RPMI7951 (cell line): ENCODE data around the gene ZNF473. TPM values are rescaled to one million over a fixed set of nuclear protein-coding genes. Genes with fewer than 3 reads are reported as not detected.
"Not testable (repeated sequence)": the region's sequence is repeated elsewhere in the genome, so short reads cannot be mapped to it uniquely, and the experiment has no call there.

Experiments
- DNase-seq: peaks from one replicate; pipeline ENCODE4 v3.0.0-alpha.2; 2012; ENCODE audit warnings: low read depth
- total RNA-seq: library from RNA; depleted of rRNA; stranded (reverse); fragments of >200 nt; shearing (Covaris generic); gene quantifications from 2 replicates; pipeline ENCODE4 v1.2.3, GENCODE V29; 2014

ZNF473 gene
- total RNA-seq, 1 experiment from 2014 or later, result 14.2 TPM

DNA sequence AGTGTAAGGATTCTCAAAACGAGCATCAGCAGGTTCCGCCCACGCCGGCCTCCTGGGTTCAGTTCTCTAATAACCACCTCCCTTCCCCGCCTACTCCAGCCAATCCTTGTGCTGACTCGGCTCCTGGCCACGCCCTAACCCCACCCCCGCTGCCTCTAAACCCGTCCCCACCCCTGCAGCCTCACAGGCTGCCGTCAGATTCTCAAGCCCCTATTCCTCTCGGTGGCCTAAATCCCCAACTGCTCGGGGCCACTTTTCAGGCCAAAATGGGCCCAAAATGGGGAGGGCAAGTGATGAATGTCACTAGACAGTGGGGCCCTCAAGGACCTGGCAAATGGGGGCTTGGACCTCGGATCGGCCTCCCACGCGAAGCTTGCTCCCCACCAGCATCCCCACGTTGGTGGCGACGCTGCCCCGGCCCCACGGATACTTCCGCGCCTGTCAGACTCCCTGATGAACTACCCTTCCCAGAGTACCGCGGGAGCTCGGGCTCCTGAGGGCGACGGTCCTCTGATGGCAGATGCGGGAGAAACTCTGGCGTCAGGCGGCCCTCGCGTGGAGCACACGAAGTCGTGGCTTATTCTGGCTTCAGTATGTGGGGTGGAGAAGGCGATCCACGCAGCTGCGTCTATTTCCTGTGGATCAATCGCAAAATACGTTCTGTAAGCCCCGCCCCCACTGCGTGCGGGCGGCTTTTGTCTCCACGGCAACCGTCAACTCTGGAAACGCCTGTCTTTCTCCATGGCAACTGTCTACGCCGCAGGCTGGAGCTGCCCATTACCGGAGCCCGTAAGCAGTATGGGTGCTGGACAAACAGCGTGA is 24.8 kb downstream of the ZNF473 start:
- DNase-seq, result peak; percentile 87

DNA sequence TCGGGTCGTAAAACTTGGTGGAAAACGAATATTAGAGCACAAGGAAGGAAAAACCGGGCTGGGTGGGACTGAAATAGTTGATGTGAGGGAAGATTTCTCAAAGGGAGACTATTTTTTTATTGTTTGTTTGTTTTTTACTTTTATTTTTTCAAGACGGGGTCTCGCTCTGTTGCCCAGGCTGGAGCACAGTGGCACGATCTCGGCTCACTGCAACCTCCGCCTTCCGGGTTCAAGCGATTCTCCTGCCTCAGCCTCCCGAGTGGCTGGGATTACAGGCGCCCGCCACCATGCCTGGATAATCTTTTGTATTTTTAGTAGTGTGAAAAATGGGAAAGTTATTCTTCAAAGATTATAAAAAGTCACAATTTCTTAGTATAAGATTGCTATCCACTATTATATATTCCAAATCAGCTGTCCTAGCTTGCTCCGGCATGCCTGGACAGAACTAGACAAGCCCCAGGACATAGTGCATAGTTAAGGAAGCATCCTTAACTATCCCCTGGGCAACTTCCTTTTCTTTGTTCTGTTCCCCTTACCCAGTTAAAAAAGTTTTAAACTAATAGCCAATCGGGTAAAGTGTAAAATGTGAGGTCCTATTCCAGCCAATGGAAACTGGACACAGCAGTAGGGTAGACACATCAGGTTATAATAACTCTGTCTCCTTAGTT is 25.6 kb downstream of the ZNF473 start:
- DNase-seq, result not testable (repeated sequence)

DNA sequence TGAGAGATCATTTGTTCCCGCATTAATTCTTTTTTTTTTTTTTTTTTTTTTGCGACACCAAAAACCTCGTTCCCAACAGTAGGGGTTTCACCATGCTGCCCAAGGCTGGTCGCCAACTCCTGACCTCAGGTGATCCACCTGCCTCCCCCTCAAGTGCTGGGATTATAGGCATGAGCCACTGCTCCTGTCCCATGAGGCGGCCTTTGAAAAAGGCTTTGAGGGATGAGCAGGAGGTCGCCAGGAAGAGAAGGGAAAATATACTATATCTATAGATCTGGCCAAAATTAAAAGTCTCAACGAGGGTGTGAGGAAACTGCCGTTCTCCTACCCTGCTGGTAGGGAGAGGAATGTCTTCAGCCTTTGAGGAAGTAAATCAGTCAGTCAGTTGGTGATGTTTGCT is 26.2 kb downstream of the ZNF473 start:
- no peak for DNase-seq

DNA sequence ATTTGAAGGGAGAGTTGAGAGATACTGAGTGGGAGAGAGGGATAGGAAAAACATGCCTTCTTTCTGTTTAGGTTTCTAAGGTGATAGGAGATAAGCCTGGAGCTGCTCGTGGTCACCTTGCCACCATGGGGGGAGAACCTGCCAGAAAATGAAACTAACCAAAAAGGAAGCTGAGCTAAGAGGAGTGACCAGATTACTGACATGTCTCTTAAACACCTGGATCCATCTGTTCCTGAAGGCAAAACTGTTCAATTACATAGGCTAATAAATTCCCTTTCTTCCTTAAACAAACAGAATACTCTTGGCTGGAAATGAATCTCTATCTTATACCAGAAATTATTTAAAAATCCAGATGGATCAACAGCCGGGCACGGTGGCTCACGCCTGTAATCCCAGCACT is 27.3 kb downstream of the ZNF473 start:
- no peak for DNase-seq

DNA sequence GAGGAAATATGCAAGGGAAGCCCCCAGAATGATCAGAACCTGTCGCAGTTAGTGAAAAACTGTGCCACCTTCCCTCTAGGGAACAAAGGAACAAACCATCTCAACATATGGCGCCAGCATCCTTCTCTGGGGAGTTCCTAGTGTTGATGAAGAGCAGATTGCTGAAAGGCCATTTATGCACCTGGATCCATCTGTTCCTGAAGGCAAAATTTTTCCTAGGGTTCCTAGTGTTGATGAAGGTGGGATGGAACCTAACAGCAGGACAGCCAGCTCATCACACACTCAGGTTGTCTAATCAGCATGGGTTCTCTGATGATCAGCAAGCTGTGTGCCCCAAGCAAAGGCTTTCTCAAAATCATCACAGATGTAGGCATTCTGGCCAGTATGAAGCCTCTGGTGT is 32.6 kb downstream of the ZNF473 start:
- DNase-seq, result no peak

DNA sequence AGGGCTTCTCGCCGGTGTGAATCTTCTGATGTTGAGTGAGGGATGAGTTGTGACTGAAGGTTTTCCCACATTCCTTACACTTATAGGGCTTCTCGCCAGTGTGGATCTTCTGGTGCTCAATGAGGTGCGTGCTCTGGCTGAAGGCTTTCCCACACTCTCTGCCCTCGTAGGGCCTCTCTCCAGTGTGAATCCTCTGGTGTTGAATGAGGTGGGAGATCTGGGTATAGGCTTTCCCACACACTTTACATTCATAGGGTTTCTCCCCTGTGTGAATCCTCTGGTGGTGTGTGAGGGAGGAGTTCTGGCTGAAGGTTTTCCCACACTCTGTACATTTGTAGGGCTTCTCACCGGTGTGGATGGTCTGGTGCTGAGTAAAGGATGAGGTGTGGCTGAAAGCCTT is 33.2 kb downstream of the ZNF473 start:
- DNase-seq, result no peak

DNA sequence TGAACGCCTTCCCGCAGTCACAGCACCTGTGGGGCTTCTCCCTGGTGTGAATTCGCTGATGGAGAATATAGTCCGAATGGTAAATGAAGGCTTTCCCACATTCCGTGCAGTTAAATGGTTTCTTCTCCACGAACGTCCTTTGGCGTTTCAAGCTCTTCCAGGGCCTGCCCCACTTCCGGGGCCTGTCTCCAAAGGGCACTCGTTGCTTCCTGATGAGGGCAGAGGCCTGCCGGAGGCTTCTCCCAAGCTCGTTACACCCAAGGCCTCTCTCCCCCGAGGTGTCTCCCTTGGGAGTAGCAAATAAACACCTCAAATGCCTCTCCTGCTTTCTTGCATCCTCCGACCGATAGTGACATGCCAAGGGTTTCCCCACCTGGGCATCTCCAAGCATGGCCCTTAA is 34.3 kb downstream of the ZNF473 start:
- no peak for DNase-seq

DNA sequence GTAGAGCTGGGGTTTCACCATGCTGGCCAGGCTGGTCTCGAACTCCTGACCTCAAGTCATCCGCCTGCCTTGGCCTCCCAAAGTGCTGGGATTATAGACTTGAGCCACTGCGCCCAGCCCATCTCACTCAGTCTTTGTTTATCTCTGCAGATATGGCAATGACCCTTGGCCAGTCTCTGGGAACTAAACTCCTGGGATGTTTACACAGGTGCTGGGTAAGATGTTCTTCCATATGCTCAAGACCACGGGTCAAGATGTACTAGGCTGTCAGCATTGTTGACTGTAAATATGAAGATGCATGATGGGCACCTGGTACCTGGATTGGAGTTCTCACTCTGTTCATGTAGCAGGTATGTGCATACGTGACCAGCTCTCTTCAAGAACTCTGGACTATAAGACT is 35.8 kb downstream of the ZNF473 start:
- no peak for DNase-seq

DNA sequence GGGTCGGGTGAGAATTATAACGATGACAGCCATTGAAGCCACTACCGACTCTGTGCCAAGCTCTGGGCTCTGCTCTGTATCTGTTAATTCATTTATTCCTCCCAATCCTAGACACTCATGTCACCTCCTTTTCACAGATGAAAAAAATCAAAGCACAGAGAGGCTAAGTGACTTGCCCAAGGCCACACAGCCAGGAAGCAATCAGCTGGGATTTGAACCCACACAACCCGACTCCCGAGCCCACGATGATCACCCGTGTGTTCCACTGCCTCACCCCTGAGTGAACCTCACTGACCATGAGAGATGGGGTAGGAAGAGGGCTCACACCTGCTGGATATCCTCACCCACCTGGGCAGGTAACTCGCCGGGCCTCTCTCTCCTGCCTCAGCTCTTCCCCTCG is 40.1 kb downstream of the ZNF473 start:
- no peak for DNase-seq

DNA sequence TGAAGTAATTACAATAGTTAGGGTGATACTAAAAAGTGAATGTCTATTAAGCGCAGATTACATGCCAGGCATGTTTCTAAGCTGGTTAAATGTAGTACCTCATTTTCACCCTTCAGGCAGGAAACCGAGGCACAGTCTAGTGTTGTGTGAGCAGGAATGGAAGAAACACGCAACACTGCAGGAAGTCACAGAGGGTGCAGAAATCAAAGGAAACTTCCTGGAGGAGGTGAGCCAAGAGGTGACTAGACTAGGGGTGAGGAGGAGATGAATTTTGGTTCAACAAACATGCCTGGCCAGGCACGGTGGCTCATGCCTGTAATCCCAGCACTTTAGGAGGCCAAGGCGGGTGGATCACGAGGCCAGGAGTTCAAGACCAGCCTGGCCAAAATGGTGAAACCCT is 41.8 kb downstream of the ZNF473 start:
- no peak for DNase-seq

DNA sequence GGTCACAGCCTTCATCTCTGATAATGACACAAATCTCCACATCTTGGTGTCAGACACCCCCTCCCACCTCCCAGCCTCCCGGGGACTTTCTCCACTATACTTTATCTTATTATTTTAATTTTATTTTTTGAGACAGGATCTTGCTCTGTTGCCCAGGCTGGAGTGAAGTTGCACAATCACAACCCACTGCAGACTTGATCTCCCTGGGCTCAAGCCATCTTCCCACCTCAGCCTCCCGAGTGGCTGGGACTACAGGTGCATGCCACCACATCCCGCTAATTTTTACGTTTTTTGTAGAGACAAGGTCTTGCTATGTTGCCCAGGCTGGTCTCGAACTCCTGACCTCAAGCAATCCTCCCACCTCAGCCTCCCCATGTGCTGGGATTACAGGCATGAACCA is 42.6 kb downstream of the ZNF473 start:
- DNase-seq, result not testable (repeated sequence)

DNA sequence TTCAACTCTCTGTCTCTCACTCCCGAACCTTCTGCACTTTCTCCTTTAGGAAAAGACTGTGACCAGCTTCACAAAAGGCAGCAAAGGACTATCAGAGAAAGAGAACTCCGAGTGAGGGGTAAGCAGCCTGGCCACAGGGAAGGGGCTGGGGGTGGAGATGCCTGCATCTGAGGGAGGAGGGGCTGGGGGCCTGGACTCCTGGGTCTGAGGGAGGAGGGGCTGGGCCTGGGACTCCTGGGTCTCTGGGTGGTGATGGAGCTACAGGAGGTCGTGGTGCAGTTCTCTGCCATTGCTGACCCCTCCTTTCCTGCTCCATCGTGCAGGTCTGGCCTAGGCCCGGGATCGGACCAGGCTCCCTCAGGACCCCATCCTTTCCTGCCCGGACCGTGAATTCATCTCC is 49.3 kb downstream of the ZNF473 start:
- not testable (repeated sequence) for DNase-seq

DNA sequence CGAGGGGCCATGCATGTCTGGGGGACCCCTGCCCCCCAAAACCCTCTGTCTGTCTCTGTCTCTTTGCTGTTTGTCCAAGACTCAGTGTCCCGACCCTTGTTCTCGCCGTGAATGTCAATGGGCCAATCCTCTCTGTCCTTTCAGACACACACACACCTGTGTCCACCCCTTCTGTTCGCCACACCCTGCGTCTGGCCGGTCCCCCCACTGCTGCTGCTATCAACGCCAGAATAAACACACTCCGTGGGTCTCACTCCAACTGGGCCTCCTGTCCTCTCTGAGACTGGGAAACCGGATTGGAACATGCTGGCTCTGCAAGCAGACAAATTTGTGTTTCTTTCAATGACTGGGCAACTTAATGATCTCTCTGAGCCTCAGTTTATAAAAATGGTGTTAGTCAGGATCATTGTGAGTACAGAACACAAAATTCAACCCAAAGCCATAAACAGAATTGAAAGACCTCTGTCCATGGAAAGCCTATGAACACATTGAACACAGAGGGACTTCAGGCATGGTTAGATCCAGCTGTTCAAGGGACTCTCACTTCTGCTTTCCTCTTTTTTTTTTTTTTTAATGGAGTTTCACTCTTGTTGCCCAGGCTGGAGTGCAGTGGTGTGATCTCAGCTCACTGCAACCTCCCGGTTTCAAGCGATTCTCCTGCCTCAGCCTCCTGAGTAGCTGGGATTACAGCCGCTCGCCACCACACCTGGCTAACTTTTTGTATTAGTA is 50.0 kb downstream of the ZNF473 start:
- not testable (repeated sequence) for DNase-seq

DNA sequence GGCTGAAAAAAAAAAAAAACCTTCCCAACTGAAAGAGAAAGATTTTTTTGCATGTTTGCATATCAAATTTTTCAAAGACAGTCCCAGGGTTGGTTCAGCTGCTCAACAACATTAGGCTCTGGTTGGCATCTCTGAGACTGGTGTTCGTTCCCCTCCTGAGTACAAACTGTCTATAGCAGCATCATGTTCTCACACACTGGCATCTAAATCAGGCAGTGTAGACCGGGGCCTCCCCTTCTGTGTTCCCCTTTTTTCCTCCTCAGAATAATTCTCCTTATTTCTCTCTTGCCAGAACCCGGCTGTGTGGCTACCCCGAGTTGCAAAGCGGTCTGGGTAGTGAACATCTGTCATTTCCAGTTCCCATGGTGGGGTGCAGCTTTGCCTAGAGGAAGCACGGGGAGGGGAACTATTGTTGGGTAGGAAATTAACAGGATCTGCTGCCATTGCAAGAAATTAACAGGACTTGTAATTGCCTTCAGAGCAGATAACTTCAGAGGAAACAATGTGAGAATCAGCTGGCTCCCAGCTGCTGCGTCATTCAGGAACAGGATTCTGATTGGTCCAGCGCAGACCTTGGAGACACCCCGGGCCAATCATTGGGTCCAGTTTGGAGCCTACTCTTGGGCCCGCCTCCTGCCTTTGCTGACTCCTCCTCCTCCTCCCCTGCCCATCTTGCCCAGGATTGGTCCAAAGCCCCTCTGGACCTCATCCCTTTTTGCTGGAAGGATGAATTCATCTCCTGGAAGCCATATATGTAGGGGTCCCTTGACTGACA is 51.0 kb downstream of the ZNF473 start:
- DNase-seq, result not testable (repeated sequence)

DNA sequence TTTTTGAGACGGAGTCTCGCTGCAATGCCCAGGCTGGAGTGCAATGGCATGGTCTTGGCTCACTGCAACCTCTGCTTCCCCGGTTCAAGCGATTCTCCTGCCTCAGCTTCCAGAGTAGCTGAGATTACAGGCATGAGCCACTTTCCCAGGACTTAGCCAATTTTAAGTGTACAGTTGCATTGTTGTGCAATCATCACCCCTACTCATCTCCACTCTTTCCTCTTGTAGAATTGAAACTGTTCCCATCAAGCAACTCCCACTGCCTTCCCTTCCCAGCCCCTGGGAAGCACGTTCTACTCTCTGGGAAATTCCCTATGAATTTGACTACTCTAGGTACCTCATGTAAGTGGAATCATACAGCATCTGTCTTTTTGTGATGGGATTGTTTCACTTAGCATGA is 53.2 kb downstream of the ZNF473 start:
- DNase-seq, result not testable (repeated sequence)

DNA sequence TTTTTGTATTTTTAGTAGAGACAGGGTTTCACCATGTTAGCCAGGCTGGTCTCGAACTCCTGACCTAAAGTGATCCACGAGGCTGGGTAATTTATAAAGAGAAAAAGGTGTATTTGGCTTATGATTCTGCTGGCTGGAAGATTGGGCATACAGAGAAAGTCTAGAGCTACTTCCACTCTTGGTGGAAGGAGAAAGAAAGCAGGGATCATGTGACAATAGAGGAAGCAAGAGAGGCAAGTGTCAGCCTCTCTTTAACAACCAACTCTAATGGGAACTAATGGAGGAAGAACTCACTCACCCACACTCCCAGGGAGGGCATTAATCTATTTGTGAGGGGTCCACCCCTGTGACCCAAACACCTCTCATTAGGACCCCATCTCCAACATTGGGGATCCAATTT is 58.6 kb downstream of the ZNF473 start:
- DNase-seq, result not testable (repeated sequence)

DNA sequence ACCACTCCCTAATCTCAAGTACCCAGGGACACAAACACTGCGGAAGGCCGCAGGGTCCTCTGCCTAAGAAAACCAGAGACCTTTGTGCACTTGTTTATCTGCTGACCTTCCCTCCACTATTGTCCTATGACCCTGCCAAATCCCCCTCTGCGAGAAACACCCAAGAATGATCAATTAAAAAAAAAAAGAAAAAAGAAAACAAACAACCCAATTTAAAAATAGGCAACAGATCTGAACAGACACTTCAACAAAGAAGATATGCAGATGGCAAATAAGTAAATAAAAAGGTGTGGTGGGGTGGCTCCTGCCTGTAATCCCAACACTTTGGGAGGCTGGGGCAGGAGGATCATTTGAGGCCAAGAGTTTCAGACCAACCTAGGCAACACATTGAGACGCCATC is 61.3 kb downstream of the ZNF473 start:
- not testable (repeated sequence) for DNase-seq

DNA sequence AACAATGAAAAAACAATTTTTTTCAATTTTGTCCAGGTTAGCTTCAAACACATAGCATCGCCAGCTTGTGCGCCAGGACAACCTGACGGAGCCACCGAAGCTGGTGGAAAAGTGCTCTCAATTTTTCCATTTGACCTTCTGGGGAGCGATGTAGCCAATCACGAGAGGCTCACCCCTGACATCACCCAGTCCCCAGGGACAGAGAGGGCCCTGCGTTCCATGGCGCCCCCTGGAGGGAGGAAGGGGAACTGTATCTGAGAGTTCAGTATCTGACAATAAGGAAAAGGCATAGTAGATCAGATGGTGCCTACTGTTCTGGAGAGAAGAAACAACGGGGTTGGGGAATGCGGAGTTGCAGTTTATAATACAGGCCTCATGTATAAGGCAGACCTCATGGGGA is 64.9 kb downstream of the ZNF473 start:
- DNase-seq, result not testable (repeated sequence)

DNA sequence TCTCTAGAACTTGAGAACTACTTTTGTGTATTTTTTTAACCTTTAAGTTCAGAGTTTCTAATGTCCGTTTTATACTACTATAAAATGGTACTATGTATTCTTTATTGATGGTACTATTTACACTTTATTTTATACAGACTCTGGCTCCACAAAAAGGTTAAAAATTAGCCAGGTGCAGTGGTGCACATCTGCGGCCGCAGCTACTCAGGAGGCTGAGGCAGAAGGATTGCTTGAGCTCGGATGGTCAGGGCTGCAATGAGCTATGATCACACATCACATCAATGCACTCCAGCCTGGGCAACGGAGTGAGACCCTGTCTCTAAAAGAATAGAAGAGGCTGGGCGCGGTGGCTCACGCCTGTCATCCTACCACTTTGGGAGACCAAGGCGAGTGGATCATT is 66.0 kb downstream of the ZNF473 start:
- DNase-seq, result not testable (repeated sequence)

DNA sequence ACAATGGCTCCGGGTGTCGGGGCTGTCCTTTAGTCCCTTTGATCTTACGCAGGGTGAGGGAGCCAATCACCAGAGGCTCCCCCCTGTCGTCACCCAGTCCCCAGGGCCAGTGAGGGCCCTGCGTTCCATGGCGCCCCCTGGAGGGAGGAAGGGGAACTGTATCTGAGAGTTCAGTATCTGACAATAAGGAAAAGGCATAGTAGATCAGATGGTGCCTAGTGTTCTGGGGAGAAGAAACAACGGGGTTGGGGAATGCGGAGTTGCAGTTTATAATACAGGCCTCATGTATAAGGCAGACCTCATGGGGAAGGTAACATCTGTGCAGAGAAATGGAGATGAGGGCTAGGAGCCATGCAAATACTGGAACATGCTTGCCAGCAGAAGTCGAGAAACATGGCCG is 66.8 kb downstream of the ZNF473 start:
- not testable (repeated sequence) for DNase-seq

DNA sequence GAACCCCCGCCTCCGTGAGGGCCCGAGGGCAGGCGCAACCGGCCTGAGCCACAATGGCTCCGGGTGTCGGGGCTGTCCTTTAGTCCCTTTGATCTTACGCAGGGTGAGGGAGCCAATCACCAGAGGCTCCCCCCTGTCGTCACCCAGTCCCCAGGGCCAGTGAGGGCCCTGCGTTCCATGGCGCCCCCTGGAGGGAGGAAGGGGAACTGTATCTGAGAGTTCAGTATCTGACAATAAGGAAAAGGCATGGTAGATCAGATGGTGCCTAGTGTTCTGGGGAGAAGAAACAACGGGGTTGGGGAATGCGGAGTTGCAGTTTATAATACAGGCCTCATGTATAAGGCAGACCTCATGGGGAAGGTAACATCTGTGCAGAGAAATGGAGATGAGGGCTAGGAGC is 72.1 kb downstream of the ZNF473 start:
- DNase-seq, result not testable (repeated sequence)

DNA sequence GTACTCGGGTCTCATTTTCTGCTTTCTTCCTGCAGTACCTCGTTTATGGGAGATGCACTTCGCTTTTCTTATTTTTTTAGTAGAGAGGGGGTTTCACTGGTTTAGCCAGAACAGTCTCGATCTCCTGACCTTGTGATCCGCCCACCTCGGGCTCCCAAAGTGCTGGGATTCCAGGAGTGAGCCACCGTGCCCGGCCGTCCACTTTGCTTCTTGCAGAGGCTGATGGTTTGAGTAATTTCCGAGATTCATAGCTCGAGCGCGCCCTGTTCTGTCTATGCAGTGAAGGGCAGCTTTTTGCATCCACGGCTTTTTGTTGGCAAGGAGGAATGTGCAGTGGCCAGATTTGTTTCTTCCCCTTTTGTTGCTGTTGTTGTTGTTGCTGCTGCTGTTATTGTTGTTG is 73.1 kb downstream of the ZNF473 start:
- DNase-seq, result not testable (repeated sequence)
